GM21447 (cell line): ENCODE data around the gene SCNN1B.
"Not testable (repeated sequence)": the region's sequence is repeated elsewhere in the genome, so short reads cannot be mapped to it uniquely, and the experiment has no call there.

ENCODE experiments used
- ATAC-seq: cut with Tn5 transposase; IDR thresholded peaks from one replicate; pipeline ENCODE4 v1.9.1; 2021; ENCODE audit not compliant: unreplicated experiment

The SCNN1B gene

DNA sequence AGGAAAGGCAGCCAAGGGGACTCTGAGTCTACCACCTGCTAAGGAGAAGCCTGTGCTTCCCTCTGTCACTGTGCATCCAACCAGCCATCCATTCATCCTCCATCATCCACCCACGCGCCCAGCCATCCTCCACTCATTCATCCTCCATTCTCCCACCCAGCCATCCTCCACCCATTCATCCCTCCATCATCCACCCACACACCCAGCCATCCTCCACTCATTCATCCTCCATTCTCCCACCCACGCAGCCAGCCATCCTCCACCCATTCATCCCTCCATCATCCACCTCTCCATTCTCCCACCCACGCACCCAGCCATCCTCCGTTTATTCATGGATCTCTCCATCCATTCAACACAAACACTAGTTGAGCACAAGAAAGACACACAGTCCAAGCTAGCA lies 76.8 kb downstream of the SCNN1B start:
- no peak for ATAC-seq

DNA sequence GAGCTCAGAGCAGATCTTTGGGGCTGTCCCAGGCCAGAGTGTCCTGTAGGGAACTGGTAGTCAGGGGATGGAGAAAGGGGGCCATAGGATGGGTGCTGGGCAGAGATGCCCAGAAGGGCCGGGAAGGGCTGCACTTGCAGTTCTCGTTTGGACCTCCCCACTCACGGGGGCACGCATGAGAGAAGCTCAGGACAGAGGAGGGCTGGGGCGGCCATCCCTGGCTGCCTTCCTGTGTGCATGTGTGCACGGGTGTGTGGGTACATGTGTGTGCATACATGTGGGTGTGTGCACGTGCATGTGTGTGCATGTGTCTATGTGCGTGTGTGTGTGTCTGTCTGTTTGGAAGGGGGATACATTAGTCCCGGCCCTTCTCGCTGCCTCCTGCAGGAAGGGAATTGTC lies 77.6 kb downstream of the SCNN1B start:
- no peak for ATAC-seq

DNA sequence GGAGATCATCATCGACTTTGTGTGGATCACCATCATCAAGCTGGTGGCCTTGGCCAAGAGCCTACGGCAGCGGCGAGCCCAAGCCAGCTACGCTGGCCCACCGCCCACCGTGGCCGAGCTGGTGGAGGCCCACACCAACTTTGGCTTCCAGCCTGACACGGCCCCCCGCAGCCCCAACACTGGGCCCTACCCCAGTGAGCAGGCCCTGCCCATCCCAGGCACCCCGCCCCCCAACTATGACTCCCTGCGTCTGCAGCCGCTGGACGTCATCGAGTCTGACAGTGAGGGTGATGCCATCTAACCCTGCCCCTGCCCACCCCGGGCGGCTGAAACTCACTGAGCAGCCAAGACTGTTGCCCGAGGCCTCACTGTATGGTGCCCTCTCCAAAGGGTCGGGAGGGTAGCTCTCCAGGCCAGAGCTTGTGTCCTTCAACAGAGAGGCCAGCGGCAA lies 78.4 kb downstream of the SCNN1B start:
- no peak for ATAC-seq

DNA sequence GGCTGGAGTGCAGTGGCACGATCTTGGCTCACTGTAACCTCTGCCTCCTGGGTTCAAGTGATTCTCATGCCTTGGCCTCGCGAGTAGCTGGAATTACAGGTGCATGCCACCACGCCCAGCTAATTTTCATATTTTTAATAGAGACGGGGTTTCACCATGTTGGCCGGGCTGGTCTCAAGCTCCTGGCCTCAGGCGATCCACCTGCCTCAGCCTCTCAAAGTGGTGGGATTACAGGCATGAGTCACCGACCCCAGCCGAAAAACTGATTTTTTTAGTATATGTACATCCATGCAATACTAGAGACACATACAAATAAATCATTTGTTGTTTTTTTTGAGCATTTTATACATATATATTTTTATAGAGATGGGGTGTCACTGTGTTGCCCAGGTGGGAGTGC lies 79.6 kb downstream of the SCNN1B start:
- not testable (repeated sequence) for ATAC-seq

DNA sequence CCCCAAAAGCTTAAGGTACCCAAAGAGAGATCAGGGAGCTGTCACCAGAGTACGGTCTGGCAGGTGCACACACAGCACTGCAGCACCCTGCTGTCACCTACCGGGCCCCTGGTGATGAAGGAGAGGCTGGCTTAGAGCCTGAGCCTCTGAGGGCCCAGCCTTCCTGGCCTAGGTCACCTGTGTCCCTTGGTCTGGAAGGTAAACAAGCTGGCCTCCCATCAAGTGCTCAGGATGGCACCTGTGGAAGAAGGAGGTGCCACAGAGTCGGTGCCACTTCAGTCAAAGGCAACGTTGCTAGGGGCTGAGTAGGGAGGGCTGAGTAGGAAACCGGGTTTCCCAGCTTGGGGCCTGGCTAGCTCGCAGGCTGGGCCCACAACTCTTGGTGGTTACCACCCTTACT lies 80.2 kb downstream of the SCNN1B start:
- ATAC-seq: no peak

DNA sequence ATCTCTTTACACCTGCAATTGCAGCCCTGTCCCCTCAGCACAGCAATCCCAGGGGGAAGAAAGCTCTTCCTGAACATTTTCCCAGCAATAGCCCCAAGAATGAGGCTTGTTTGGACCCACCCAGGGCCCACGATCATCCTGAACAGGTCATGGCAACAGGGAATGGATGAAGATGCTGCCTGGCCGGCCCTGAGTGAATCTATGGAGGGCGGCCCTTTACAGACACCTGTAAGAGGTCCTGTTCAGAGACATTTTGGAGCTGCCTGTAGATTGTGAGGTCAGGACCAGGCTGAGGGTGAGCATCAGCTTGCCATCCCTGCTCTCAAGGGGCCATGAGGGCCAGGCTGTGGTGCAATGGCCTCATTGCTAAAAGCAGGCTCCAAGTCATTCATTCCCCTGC lies 81.8 kb downstream of the SCNN1B start:
- ATAC-seq: no peak

DNA sequence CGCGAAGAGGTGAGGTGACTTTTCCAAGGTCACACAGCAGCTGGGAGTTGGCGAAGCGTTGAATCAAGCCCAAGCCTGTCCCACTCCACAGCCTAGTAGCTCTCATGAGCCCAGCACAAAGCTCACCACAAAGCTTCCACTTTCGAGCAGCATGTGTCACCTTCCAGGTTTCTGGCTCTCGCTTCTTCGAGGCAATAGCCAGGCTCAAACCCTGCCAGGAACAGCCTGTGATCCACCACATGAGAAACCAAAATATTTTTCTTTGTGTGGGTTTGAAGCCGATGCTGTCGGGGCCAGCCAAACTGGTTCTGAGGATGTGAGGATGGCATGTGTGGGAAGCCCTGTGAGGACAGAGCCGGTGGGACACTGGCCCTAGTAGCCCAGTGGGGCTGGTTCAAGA lies 82.8 kb downstream of the SCNN1B start:
- no peak for ATAC-seq

DNA sequence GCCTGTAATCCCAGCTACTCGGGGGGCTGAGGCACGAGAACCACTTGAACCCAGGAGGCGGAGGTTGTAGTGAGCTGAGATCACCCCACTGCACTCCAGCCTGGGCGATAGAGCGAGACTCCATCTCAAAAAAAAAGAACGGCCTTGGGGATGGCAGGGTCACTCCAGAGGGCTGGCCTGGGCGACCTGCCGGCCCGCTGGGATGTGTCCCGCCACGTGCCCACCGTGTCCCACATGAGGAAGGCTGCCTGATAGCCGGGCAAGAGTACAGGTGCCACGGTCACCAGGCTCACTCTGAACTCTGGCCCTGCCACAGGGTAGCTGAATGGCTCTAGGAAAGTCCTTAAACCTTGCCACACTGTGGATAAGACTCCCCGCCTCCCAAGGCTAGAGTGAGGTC lies 83.3 kb downstream of the SCNN1B start:
- no peak for ATAC-seq

DNA sequence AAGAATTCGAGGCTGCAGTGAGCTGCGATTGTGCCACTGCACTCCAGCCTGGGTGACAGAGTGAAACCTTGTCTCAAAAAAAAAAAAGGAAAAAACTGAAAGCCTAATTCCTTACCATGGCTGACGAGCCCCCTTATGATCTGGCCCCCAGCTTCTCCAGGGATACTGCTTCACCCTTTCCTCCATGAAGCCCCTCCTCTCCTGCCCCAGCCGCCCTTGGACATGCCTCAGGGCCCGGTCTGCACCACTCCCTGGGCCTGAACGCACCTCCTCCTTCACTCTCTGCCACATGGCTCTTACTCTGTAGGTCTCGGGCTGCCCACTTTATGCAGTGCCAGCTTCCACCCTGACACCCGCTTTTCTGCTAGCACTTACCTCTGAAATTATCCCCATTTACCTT lies 85.6 kb downstream of the SCNN1B start:
- ATAC-seq: no peak

DNA sequence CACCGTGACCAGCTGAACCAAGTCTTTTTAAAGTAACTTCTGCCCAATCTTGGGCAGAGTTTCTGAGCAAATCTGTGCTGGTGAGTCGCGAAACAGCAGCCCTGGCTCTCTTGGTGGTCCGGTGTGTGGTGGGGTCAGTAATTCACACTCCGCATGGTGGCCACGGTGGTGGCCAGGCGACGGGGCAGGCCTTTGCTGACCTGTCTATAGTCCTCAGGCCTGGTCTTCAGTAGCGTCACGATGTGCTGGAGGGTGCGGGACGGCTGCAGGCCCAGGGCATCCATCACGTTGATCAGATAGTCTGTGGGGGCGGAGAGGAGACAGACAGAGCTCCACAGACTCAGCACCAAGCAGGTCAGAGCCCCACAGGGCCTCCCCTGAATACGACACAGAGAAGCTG lies 86.7 kb downstream of the SCNN1B start:
- ATAC-seq: no peak

DNA sequence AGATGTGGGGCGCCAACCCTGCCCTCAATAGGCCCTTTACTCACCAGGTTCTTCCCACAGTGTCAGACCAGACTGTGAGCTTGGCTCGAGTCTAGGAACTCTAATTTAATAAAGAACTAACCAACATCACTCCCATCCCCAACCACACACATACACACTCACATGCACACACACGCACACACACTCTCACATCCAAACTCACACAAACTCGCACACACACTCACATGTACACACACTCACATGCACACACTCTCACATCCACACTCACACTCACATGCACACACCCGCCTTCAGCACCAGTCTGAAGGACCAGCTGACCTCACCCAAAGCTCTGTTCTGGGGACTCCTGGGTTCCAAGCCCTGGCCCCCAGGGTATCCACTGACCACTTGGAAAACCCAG lies 87.1 kb downstream of the SCNN1B start:
- ATAC-seq: no peak

DNA sequence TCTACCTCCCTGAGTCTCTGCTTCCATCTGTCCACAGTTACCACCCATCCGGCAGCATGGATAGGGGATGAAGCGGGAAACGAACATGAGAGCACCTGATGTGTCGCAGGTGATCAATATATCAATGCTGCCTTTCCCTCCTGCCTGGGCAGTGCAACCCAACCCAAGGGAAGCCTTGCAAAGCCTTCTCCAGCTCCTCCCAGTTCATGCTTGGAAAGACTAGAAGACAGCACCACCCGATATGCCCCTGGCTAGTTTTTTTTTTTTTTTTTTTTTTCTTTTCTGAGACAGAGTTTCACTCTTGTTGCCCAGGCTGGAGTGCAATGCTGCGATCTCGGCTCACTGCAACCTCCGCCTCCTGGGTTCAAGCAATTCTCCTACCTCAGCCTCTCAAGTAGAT lies 87.8 kb downstream of the SCNN1B start:
- ATAC-seq: not testable (repeated sequence)

DNA sequence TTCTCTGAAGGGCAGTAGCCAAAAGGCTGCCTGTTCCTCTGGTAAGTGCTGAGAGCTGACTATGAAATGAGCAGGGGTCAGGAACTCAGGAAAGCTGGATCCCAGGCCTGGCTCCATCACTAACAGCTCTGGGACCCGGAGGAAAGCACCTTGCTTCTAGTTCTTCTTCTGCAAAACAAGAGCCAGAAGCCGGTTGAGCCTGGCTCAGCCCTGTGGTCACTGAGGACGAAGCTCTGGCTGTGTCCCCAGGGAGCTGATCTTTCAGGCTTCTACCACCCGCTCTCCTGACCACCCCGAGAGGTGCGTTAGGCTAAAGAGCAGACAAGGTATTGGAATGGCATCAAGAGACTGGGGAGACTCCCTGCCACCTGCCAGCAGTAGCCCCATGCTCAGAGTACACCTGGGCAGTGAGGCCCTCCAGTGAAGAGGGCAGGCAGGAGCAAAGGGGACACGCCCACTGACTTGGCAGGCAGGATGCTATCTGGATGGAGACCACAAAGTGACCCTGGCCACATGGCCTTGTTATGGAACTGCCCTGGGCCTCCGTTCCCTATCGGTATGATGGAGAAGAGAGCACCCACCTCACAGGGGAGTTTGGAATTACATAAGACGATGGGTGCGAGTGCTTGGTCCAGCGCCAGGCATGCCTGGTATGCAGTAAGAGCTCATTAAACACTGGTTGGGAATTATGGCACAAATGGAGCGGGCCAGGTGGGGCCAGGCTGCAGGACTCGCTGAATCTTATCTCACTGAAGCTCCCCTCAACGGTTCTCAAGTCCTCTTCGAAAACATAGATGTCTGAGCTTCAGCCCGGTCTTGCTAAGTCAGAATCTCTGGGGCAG lies 89.5 kb downstream of the SCNN1B start:
- no peak for ATAC-seq

DNA sequence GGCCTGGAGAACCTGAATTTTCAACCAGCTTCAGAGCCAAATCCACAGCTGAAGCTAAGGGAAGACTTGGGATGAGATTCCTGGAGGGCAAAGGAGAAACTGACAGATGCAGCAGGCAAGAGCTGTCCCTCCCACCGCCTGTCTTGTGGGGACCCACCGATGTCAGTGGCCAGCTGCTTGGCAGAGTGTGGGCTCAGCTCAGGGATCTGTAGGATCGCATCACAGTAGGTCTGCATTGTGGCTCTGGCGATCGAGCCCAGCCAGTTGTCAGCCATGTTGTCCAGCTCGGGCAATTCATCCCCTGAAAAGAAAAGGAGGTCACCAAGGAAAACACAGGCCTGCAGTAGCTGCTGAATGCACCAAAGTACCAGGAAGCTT lies 90.1 kb downstream of the SCNN1B start:
- ATAC-seq: no peak

DNA sequence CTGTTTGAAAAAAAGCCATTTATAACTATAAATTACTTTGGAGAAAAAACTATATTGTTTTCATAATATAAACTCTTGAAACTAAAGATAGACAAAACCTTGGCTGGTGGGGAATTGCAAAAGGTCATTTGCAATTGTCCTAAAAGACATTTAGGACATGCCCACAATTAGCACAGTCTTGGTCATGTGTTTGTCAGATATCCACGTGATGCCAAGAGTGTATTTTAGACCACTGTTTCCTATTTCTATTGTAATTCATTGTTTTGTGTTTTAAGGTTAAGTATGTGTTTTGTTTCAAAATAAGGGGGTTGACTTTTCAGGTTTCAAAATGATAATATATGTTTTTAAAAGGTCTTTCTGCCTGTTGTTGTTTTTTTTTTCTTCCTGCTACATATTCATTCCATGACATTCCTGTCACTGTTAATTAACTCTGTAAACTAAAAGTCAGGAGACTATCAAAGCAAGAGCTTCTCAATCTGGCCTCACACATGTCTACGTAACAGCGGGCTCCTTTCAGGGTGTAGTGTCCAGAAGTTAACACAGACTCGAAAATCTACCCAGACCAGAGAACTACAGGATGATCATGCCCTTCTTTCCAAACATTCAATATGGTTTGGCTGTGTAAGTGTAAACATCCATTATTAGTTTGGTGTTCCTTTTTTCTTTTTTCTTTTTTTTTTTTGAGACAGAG lies 92.2 kb downstream of the SCNN1B start:
- no peak for ATAC-seq

DNA sequence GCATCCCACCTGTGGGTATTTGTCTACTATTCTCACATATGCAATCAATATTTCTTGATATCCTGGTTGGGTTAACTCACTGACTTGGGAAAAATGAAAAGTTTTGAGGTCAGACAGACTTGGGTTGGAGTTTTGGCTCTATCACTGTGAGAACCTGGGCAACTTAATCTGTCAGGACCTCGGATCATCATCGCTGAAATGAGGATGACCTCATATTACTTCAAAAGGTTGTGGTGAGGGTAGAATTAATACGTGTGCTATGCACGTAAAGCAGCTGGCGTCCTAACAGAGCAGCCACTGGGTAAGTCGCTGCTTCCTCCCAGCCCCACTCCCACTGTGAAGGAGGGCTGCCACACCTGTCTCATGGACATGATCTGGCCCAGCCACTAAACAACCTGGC lies 93.6 kb downstream of the SCNN1B start:
- ATAC-seq: no peak

DNA sequence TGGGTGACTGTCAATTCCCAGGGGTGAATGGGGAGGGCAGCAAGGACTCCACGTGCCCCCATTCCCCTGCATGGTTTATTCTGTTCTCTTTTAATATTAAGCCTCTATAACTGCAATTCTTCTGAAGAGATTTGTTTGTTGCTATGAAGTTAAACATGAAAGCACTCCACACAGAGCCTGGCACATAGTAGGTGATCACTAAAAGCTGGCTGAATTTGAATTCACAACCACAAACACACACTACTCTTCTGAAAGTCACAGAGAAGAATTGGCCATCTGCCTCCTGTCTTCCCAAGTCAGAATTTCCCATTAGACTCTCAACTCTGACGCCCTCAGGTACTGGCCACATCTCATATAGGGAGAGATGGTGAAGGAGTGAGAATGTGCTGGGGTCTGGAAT lies 95.4 kb downstream of the SCNN1B start:
- no peak for ATAC-seq

DNA sequence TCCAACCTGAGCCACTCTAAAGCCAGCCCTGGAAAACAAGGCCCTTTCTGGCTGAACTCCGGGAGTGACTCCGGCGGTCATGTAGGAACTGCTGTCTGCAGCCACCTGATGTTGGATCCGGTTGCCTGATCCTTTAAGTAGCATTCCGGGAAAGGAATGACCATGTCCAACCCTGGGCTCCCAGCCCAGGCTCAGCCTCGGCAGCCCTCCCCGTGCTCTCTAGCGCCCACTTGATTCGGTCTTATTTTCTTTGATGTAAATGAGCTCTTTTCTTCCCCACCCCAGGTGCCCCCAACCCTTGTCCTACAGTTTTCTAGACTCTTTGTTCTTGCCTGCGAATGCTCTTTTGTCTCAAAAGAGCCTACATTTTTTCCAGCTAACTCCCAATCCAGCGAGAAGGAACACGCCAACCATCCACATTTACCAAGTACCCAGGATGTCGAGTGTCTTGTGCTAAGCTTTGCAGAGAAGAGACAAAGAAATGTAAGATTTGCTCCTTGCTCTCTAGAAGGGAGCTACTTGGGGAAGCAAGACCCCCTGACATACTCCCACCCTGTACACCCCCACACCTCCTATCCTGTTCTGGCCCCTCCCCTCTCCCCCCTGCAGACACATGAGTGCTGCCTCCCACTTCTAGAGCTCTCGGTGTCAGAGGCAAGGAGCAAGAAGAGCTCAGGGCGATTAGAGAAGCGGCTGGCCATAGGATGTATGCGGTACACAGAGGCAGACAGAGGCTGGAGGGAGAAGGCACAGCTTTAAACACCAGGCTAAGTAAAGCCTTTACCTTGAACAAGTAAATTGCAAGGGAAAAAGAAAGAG lies 97.1 kb downstream of the SCNN1B start:
- ATAC-seq: no peak

DNA sequence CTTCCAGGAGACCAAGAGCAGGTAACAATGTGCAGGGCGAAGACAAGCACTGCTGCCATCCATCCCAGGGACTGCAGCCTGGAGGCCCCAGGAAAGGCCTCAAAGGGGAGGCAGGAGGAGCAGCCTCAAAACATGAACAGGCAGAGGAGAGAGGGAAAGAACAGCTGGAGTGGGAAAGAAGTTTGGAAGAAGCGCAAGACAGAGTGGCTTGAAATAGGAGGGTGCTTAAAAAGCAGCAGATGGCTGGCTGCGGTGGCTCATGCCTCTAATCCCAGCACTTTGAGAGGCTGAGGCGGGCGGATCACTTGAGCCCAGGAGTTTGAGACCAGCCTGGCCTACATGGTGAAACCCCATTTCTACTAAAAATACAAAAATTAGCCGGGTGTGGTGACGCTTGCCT lies 98.3 kb downstream of the SCNN1B start:
- ATAC-seq: not testable (repeated sequence)

DNA sequence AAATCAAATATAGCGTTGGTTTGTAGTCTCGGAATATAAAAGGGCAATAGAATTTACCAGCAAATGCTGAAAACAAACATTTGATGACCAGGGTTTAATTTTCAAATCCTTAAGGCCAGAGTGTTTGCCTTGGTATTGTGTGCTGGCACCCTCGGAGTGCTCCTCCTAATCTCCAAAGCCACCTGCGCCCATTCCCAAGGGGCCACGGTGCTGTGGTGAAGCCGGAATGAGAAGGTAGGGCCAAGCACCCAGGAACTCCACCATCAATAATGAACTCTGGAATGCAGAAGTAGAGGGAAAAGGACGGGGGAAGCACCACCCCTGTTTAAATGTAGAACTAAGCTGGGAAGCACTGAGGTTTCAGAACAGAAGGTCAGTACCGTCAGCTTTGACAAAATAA lies 99.0 kb downstream of the SCNN1B start:
- no peak for ATAC-seq

DNA sequence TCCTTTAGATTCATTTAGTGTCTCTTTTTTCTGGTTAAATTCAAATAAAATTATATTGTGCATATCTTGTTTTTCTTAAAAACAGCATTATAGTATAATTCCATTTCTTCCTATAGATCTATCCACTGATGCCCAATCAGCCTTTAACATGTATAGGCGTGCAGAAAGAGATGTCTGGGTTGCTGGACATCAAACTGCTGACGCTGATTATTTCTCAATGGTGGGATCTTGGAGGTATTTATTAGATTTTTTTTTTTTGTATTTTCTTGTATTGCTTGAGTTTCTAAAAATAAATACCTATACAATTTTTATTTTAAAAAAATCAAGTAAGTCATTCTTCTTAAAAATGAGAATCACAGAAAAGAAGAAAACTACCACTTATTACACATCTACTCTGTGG lies 100.0 kb downstream of the SCNN1B start:
- no peak for ATAC-seq

DNA sequence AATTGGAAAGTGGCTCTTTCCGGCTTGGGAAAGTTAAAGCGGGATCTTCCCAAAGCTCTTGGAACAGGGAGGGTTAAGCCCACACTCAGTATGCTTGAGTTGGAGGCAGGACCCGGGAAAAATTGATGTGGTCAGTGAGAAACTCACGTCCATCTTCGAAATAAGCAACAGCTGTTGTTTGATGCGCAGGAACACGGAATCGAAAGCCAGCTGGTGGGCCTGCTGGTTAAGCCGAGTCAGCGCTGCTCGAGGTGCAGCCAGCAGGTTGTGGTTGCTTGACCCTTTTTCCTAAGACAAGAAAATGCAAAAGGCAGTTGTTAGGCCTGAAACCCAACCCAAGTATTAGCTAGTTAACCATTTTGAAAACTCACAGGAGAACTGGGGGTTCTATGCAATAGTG lies 101.4 kb downstream of the SCNN1B start:
- ATAC-seq: no peak
